ENCODE results near the gene PID1.

DNA sequence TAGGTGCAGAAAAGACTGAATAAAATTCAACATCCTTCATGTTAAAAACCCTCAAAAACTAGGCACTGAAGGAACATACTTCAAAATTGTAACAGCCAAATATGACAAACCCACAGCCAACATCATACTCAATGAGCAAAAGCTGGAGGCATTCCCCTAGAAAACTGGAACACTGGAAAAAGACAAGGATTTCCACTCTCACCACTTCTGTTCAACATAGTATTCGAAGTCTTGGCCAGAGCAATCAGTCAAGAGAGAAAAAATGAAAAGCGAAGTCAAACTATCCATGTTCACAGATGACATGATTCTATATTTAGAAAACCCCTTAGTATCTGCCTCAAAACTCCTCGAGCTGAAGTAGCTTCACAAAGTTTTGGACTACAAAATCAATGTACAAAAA is 282.3 kb downstream of the PID1 start:
- no peak for TF ChIP-seq POLR2A (IDR thresholded peaks at IDR 0.05)
- TF ChIP-seq, protein P1, sequence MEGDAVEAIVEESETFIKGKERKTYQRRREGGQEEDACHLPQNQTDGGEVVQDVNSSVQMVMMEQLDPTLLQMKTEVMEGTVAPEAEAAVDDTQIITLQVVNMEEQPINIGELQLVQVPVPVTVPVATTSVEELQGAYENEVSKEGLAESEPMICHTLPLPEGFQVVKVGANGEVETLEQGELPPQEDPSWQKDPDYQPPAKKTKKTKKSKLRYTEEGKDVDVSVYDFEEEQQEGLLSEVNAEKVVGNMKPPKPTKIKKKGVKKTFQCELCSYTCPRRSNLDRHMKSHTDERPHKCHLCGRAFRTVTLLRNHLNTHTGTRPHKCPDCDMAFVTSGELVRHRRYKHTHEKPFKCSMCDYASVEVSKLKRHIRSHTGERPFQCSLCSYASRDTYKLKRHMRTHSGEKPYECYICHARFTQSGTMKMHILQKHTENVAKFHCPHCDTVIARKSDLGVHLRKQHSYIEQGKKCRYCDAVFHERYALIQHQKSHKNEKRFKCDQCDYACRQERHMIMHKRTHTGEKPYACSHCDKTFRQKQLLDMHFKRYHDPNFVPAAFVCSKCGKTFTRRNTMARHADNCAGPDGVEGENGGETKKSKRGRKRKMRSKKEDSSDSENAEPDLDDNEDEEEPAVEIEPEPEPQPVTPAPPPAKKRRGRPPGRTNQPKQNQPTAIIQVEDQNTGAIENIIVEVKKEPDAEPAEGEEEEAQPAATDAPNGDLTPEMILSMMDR (IDR thresholded peaks at IDR 0.05): no peak
- no peak for TF ChIP-seq EP300 (IDR thresholded peaks at IDR 0.05)
